ENCODE results near the gene OR5H6.

GRCh38 chr3:98242155-98242554 is 21.9 kb upstream of the OR5H6 start:
- TF ChIP-seq POLR2A (IDR thresholded peaks at IDR 0.05), result no peak
- TF ChIP-seq CTCF (IDR thresholded peaks at IDR 0.05), result no peak

All from breast epithelium (tissue), 3 donors.